ENCODE measurements around the gene KDM2B. TPM values are rescaled to one million over a fixed set of nuclear protein-coding genes. Genes with fewer than 3 reads are reported as not detected.

The KDM2B gene
- total RNA-seq, 1 donor from 2014 or later, result 79.2 TPM

- peak overlapping the region; percentile 76 for H3K27ac Mint-ChIP-seq (ENCODE audit: unreplicated experiment)
- no peaks in the 10 kb centered on the region for H3K9me3 Mint-ChIP-seq
- peak; percentile 20 for DNase-seq (ENCODE audit: low read depth, low spot score)
- H3K27me3 Mint-ChIP-seq (ENCODE audit: low read depth), result no peaks in the 10 kb centered on the region
- peaks cover 4% of the 10 kb centered on the region for H3K36me3 Mint-ChIP-seq (ENCODE audit: low read depth)
- peak overlapping the region; percentile 91 for H3K4me3 Mint-ChIP-seq
- H3K4me1 Mint-ChIP-seq, result peaks cover 74% of the 10 kb centered on the region
- TF ChIP-seq CTCF (conservative IDR thresholded peaks at IDR 0.05), result no peak
These were observed 2.3 kb downstream of the KDM2B start for GRCh38 chr12:121578230-121579189.

DNA sequence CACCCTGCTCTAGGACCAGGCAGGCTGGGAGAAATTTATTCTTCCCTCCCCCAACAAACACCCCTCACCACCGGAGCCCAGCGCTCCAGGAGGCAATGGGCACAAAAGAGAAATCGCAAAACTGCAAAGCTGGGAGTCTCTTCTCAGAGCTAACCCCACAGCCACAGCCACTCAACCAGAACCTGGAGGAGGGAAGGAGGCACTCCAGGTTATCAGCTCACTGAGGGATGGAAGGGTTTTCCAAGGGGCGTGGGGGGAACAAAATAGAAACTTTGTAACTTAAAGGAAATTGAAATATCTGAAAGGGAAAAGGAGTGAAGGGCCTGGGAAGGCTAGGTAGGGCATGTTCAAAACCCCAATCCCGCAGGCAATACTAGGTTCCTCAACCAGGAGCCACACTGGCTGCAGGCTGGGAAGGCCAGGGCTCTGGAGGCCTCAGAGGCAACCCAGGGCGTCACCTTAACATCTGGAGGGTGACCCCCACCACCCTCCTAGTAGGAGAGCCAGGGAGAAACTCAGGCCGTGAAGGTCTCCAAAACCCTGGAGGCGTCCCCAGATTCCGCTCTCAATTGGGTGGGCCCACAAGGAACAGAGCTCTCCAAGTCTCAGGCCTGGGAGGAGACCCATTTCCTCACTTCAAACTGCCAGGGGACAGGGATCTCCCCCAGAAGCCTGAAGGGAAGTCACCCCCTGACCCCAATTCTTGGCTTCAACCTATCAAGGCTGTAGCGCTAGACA, 3.2 kb downstream of the KDM2B start:
- Mint-ChIP-seq H3K4me1 (peaks cover 67% of the 10 kb centered on the region), H3K9me3 (no peaks in the 10 kb centered on the region), H3K36me3 (ENCODE audit: low read depth) (peaks cover 4% of the 10 kb centered on the region), H3K4me3 (peak overlapping the region; percentile 91), H3K27me3 (ENCODE audit: low read depth) (no peaks in the 10 kb centered on the region), H3K27ac (ENCODE audit: unreplicated experiment) (peak overlapping the region; percentile 32)
- DNase-seq (ENCODE audit: low read depth, low spot score), result no peak
- no peak for TF ChIP-seq CTCF (conservative IDR thresholded peaks at IDR 0.05)

DNA sequence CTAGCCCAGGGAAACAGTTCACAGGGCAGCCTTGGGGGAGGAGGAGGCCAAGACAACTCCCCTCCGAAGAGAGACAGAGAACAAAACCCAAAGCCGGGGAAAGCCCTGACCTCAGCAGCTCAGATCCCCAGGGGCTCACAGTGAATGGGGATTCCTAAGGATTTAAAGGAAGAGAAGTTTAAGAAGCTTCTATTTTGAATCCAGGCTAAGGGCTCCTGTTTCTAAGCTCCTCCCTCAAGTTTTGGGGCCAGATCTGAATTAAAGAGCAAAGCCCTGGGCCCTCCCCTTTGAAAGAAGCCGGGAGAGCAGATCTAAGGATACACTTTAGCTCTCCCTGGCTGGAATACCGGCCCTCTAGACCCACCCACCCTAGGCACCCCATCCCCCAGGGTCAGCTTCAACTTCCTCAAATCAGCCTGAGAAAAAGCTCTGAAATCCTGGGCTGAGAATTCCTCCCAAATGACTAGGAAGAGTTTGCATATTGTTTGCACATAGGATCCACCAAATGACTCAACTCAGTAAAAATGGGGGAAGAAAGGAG, 3.9 kb downstream of the KDM2B start:
- H3K9me3 Mint-ChIP-seq, result no peaks in the 10 kb centered on the region
- peak; percentile 31 for DNase-seq (ENCODE audit: low read depth, low spot score)
- no peak for TF ChIP-seq CTCF (conservative IDR thresholded peaks at IDR 0.05)

DNA sequence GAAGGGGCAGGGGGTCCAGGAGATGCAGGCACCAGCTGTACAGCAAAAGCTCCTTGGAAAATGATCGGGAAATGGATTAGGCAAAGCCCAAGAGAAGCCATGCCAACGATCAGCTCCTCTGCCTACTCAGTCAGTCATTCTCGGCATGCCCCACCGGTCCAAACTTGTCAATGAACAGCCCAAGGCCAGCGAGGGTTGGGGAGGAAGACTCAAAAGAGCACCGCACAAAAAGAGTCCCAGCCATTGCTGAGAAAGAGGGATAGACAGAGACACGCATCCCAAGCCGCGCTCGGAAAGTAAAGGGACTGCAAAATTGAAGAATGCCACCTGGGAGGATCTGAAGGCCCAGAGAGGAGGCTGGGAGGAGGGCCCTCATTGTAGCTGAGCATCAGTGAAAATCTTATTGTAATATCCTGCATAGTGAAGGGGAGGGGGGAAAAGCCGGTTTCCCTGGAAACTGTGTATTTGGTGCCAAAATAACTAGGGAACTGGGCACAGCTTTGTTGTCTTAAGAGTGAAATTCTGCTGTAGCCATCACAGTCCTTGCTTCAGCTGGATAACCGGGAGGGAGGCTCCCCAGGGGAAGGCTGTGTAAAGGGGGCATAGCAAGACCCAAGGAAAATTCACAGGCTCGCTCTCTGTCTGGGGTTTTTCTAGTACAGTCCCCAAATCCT, 4.7 kb downstream of the KDM2B start:
- TF ChIP-seq CTCF (conservative IDR thresholded peaks at IDR 0.05), result no peak
- H3K27ac Mint-ChIP-seq (ENCODE audit: unreplicated experiment), result peak overlapping the region; percentile 32
- no peaks in the 10 kb centered on the region for H3K9me3 Mint-ChIP-seq
- no peaks in the 10 kb centered on the region for H3K27me3 Mint-ChIP-seq (ENCODE audit: low read depth)
- peak overlapping the region; percentile 91 for H3K4me3 Mint-ChIP-seq
- peaks cover 8% of the 10 kb centered on the region for H3K36me3 Mint-ChIP-seq (ENCODE audit: low read depth)
- peaks cover 57% of the 10 kb centered on the region for H3K4me1 Mint-ChIP-seq
- DNase-seq (ENCODE audit: low read depth, low spot score), result no peak

More for the DNA sequence above, 3.9 kb downstream of the KDM2B start:
- Mint-ChIP-seq H3K4me1 (peaks cover 65% of the 10 kb centered on the region), H3K36me3 (ENCODE audit: low read depth) (peaks cover 8% of the 10 kb centered on the region), H3K27ac (ENCODE audit: unreplicated experiment) (peak overlapping the region; percentile 32), H3K27me3 (ENCODE audit: low read depth) (no peaks in the 10 kb centered on the region), H3K4me3 (peak overlapping the region; percentile 91)

- Mint-ChIP-seq H3K4me3 (peak overlapping the region; percentile 91), H3K4me1 (peaks cover 59% of the 10 kb centered on the region), H3K9me3 (no peaks in the 10 kb centered on the region), H3K36me3 (ENCODE audit: low read depth) (peaks cover 16% of the 10 kb centered on the region), H3K27me3 (ENCODE audit: low read depth) (no peaks in the 10 kb centered on the region), H3K27ac (ENCODE audit: unreplicated experiment) (peak overlapping the region; percentile 83)
- no peak for TF ChIP-seq CTCF (conservative IDR thresholded peaks at IDR 0.05)
- DNase-seq (ENCODE audit: low read depth, low spot score), result no peak
These were observed 5.8 kb downstream of the KDM2B start for GRCh38 chr12:121575051-121575450.

All from neural crest cell (in vitro differentiated cells).